ENCODE results near the gene DTNBP1.

DTNBP1 gene

DNA sequence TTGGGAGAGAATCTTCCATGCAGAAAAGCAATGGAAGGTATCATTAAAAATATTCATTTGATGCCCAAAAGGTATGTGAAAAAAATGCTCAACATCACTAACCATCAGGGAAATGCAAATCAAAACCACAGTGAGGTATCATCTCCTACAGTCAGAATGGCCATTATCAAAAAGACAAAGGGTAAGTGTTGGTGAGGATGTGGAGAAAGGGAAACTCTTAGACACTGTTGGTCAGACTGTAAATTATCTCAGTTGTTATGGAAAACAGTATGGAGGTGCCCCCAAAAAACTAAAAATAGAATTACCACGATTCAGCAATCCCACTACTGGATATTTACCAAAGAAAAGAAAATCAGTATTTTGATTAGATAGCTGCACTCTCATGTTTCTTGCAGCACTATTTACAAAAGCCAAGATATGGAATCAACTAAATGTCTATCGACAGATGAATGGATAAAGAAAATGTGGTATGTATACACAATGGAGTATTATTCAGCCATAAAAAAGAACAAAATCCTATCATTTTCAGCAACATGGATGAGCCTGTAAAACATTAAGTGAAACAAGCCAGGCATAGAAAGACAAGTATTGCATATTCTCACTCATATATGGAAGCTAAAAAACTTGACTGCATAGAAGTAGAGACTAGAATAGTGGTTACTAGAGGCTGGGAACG is 84.0 kb downstream of the DTNBP1 start:
- Histone ChIP-seq H3K27ac (ENCODE audit: low read depth in 2 of 2, low read length in 2 of 2) (no peak overlapping the region), H3K27me3 (ENCODE audit: control insufficient read depth in 2 of 2, insufficient read depth in 2 of 2, low read length in 2 of 2) (no peaks in the 10 kb centered on the region), H3K36me3 (ENCODE audit: control insufficient read depth in 2 of 2, insufficient read depth in 2 of 2, low read length in 2 of 2) (no peaks in the 10 kb centered on the region)

DNA sequence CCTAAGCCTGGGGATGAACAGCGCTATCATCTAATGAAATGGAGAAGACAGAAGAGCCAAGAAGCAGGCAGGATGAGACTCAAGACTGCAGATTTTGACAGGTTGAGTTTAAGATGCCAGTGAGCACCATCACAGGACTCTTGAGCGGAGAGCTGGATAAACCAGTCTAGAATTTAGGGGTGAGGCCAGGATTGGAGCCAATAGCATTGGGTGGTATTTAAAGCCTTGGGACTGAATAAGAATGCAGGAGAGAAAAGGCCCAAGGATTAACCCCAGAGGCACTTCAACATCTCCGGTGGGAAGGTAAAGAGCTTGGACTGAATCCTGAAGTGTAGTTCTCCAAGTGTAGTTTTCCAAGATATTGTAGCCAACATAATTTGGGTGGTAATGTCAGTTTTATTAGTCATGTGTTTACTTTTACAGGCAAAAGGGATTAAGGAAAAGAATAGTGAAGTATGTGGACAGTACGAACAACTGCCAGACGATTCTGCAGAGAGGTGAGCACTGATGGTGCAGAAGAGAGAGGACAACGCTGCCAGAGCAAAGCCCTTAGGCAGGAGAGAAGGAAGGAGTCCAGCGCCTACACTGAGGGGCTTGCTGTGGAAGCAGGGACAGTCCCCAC is 85.2 kb downstream of the DTNBP1 start:
- Histone ChIP-seq H3K9ac (ENCODE audit: low read depth in 1 of 2, low read length in 2 of 2) (no peak overlapping the region), H3K4me3 (ENCODE audit: low read length in 2 of 2) (no peak overlapping the region), H3K36me3 (ENCODE audit: control insufficient read depth in 2 of 2, insufficient read depth in 2 of 2, low read length in 2 of 2) (no peaks in the 10 kb centered on the region), H3K27ac (ENCODE audit: low read depth in 2 of 2, low read length in 2 of 2) (no peak overlapping the region), H3K27me3 (ENCODE audit: control insufficient read depth in 2 of 2, insufficient read depth in 2 of 2, low read length in 2 of 2) (no peaks in the 10 kb centered on the region), H3K4me1 (ENCODE audit: control insufficient read depth in 2 of 2, insufficient read depth in 2 of 2, low read length in 2 of 2) (no peaks in the 10 kb centered on the region), H3K9me3 (ENCODE audit: control insufficient read depth in 2 of 2, low read length in 2 of 2) (no peaks in the 10 kb centered on the region)

More for the DNA sequence above, 84.0 kb downstream of the DTNBP1 start:
- Histone ChIP-seq H3K4me1 (ENCODE audit: control insufficient read depth in 2 of 2, insufficient read depth in 2 of 2, low read length in 2 of 2) (no peaks in the 10 kb centered on the region), H3K9me3 (ENCODE audit: control insufficient read depth in 2 of 2, low read length in 2 of 2) (no peaks in the 10 kb centered on the region), H3K9ac (ENCODE audit: low read depth in 1 of 2, low read length in 2 of 2) (no peak overlapping the region), H3K4me3 (ENCODE audit: low read length in 2 of 2) (no peak overlapping the region)

DNA sequence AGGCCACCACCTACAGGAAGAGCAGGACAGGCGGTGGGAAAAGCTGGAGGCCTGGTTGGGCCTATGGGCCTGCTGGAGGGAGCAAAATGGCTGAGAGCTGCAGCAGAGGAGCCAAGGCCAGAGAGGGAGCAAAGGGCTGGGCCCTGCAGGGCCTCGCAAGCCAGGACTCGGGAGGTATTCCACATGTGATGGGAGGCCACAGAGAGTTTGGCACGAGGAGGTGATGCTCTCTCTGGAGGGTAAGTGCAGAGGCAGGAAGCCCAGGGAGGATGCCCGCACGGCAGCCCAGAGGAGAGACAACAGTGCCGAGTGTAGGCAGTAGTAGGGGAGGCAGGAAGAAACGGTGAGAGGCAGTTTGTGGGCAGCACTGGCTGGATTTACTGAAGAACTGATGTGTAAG is 85.7 kb downstream of the DTNBP1 start:
- no peak overlapping the region for H3K9ac ChIP-seq (ENCODE audit: low read depth in 1 of 2, low read length in 2 of 2)
- H3K4me3 ChIP-seq (ENCODE audit: low read length in 2 of 2) = no peak overlapping the region
- H3K4me1 ChIP-seq (ENCODE audit: control insufficient read depth in 2 of 2, insufficient read depth in 2 of 2, low read length in 2 of 2) = no peaks in the 10 kb centered on the region
- H3K27me3 ChIP-seq (ENCODE audit: control insufficient read depth in 2 of 2, insufficient read depth in 2 of 2, low read length in 2 of 2) = no peaks in the 10 kb centered on the region
- H3K36me3 ChIP-seq (ENCODE audit: control insufficient read depth in 2 of 2, insufficient read depth in 2 of 2, low read length in 2 of 2) = no peaks in the 10 kb centered on the region
- no peaks in the 10 kb centered on the region for H3K9me3 ChIP-seq (ENCODE audit: control insufficient read depth in 2 of 2, low read length in 2 of 2)
- no peak overlapping the region for H3K27ac ChIP-seq (ENCODE audit: low read depth in 2 of 2, low read length in 2 of 2)

DNA sequence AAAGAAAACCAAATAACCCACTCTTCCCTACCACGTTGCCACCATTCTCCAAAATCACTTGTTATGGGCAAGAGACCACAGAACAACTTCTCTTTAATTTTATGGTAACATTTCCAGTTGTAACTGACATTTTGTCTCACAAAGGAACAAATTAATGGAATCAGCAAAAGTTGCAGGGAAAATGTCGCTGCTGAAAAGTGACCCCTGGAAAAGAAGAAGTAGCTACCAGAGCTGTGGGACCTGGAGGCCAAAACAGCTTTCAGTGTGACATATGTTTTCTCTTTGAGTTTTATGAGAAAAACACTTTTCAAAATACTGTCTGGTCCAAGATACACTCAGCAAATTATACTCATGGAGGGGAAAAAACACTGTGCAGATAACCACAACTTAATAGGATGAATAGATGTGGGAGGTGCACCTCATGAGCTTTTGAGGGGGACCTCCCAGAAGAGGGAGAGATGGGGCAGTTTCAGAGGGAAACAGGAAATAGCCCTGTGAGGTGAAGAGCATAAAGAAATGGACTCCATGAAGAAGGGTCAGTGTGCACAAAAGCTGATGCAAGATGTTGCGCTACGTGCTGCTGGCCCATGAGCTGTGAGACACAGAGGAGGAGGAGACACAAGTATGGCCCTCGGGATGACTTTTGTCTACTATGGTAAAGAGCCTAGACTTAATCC is 87.3 kb downstream of the DTNBP1 start:
- no peaks in the 10 kb centered on the region for H3K4me1 ChIP-seq (ENCODE audit: control insufficient read depth in 2 of 2, insufficient read depth in 2 of 2, low read length in 2 of 2)
- no peaks in the 10 kb centered on the region for H3K36me3 ChIP-seq (ENCODE audit: control insufficient read depth in 2 of 2, insufficient read depth in 2 of 2, low read length in 2 of 2)
- no peak overlapping the region for H3K27ac ChIP-seq (ENCODE audit: low read depth in 2 of 2, low read length in 2 of 2)
- no peak overlapping the region for H3K4me3 ChIP-seq (ENCODE audit: low read length in 2 of 2)
- H3K9ac ChIP-seq (ENCODE audit: low read depth in 1 of 2, low read length in 2 of 2) = no peak overlapping the region
- H3K27me3 ChIP-seq (ENCODE audit: control insufficient read depth in 2 of 2, insufficient read depth in 2 of 2, low read length in 2 of 2) = no peaks in the 10 kb centered on the region
- no peaks in the 10 kb centered on the region for H3K9me3 ChIP-seq (ENCODE audit: control insufficient read depth in 2 of 2, low read length in 2 of 2)

DNA sequence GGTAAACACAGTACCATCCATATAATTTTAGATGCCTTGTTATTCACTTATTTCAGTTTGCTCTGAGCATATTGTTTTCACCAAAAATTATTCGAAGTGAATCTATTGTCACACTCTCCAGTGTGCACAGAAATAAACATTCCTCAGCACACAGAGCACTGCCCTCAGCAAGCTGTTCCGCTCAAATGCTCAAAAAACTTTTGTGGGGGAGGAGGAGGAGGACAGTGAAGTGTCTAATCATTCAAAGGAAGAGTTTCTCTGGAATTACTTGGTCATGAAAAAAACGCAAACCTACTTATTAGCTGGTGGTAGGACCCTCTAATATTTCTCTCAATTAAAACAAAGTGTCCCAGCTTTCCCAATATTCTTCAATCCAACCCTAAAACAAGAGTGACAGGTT is 88.3 kb downstream of the DTNBP1 start:
- no peak overlapping the region for H3K27ac ChIP-seq (ENCODE audit: low read depth in 2 of 2, low read length in 2 of 2)
- H3K4me1 ChIP-seq (ENCODE audit: control insufficient read depth in 2 of 2, insufficient read depth in 2 of 2, low read length in 2 of 2) = peaks cover 0 to 3% of the 10 kb centered on the region in 2 donors
- no peaks in the 10 kb centered on the region for H3K36me3 ChIP-seq (ENCODE audit: control insufficient read depth in 2 of 2, insufficient read depth in 2 of 2, low read length in 2 of 2)
- H3K9me3 ChIP-seq (ENCODE audit: control insufficient read depth in 2 of 2, low read length in 2 of 2) = no peaks in the 10 kb centered on the region
- no peak overlapping the region for H3K9ac ChIP-seq (ENCODE audit: low read depth in 1 of 2, low read length in 2 of 2)
- H3K4me3 ChIP-seq (ENCODE audit: low read length in 2 of 2) = no peak overlapping the region
- no peaks in the 10 kb centered on the region for H3K27me3 ChIP-seq (ENCODE audit: control insufficient read depth in 2 of 2, insufficient read depth in 2 of 2, low read length in 2 of 2)

DNA sequence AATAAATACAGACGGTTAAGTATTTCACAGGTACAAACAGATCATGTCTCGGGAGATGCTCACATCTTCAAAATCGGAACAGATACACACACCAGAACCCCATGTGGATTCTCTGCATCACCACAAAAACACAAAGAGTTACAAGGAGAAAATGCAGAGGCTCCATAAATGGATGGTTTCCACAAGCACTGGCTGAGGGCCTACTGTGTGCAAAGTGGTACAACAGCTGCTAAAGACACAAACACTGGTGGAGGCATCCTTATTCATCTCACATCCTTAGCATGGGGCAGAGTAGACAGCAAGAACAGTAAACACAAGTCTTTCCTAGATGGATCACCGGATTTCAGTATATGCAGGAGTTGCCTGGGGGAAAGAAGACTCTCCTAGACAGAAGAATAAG is 88.8 kb downstream of the DTNBP1 start:
- Histone ChIP-seq H3K27ac (ENCODE audit: low read depth in 2 of 2, low read length in 2 of 2) (no peak overlapping the region), H3K36me3 (ENCODE audit: control insufficient read depth in 2 of 2, insufficient read depth in 2 of 2, low read length in 2 of 2) (no peaks in the 10 kb centered on the region), H3K4me1 (ENCODE audit: control insufficient read depth in 2 of 2, insufficient read depth in 2 of 2, low read length in 2 of 2) (peaks cover 0 to 3% of the 10 kb centered on the region in 2 donors), H3K9ac (ENCODE audit: low read depth in 1 of 2, low read length in 2 of 2) (no peak overlapping the region), H3K27me3 (ENCODE audit: control insufficient read depth in 2 of 2, insufficient read depth in 2 of 2, low read length in 2 of 2) (no peaks in the 10 kb centered on the region), H3K4me3 (ENCODE audit: low read length in 2 of 2) (no peak overlapping the region), H3K9me3 (ENCODE audit: control insufficient read depth in 2 of 2, low read length in 2 of 2) (no peaks in the 10 kb centered on the region)

DNA sequence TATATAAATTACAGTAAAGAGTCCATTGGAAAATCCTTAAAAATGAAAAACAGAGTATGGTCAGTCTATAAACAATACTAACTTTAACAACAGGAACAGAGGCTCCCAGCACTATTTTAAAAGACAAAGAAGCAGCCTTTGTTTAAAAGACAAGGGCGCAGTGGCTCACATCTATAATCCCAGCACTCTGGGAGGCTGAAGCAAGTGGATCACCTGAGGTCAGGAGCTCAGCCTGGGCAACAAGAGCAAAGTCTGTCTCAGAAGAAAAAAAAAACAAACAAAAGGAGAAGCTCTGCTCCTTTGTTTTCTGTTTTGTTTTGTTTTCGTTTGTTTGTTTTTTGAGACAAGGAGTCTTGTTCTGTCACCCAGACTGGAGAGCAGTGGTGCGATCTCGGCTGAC is 89.4 kb downstream of the DTNBP1 start:
- no peaks in the 10 kb centered on the region for H3K9me3 ChIP-seq (ENCODE audit: control insufficient read depth in 2 of 2, low read length in 2 of 2)
- peaks cover 0 to 3% of the 10 kb centered on the region in 2 donors for H3K4me1 ChIP-seq (ENCODE audit: control insufficient read depth in 2 of 2, insufficient read depth in 2 of 2, low read length in 2 of 2)
- H3K27ac ChIP-seq (ENCODE audit: low read depth in 2 of 2, low read length in 2 of 2) = no peak overlapping the region
- no peaks in the 10 kb centered on the region for H3K27me3 ChIP-seq (ENCODE audit: control insufficient read depth in 2 of 2, insufficient read depth in 2 of 2, low read length in 2 of 2)
- H3K4me3 ChIP-seq (ENCODE audit: low read length in 2 of 2) = no peak overlapping the region
- H3K9ac ChIP-seq (ENCODE audit: low read depth in 1 of 2, low read length in 2 of 2) = no peak overlapping the region
- no peaks in the 10 kb centered on the region for H3K36me3 ChIP-seq (ENCODE audit: control insufficient read depth in 2 of 2, insufficient read depth in 2 of 2, low read length in 2 of 2)

DNA sequence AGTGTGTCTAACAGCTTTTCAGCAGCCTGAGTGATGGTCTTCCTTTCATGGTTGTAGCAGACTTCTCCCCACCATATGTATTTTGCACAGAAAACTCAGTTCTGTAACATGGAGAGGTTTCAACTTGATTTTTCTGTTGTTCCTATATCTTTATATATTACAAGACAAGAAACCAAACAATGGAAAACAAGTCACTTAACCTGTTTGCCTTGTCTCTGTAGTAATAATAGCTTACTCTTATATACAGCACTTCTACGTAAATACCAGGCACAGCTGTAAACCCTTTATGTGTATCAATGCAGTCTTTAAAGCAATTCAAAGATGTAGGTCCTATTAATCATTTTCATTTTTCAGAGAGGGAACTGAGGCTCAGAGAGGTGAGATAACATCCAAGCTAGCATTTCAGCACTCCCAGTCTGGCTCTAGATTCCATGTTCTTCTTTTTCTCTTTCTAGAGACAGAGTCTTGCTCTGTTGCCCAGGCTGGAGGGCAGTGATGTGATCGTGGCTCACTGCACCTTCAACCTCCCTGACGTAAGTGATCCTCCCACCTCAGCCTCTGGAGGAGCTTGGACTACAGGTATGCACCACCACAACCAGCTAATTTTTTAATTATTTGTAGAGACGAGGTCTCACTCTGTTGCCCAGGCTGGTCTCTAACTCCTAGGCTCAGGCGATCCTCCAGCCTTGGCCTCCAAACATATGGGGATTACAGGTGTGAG is 90.4 kb downstream of the DTNBP1 start:
- H3K36me3 ChIP-seq (ENCODE audit: control insufficient read depth in 2 of 2, insufficient read depth in 2 of 2, low read length in 2 of 2) = no peaks in the 10 kb centered on the region
- no peak overlapping the region for H3K4me3 ChIP-seq (ENCODE audit: low read length in 2 of 2)
- H3K27me3 ChIP-seq (ENCODE audit: control insufficient read depth in 2 of 2, insufficient read depth in 2 of 2, low read length in 2 of 2) = no peaks in the 10 kb centered on the region

DNA sequence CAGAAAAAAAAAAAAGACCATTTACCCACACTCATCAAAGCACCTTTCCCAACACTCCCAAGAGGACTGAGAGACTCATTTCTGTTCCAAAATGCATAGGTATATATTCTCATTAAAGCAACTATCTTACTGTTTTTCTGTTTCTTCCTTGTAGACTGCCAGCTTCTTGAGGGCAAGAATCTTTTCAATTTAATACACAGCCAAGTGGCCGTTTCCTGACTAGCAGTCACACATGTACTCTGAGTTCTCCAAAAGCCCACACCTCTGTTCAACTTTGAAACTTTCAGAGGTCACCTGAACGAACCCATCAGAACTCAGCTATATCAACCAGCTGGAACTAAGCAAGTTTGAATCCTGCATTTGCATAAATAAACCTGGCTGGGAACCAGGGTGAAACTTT is 92.7 kb downstream of the DTNBP1 start:
- Histone ChIP-seq H3K27me3 (ENCODE audit: control insufficient read depth in 2 of 2, insufficient read depth in 2 of 2, low read length in 2 of 2) (no peaks in the 10 kb centered on the region), H3K9me3 (ENCODE audit: control insufficient read depth in 2 of 2, low read length in 2 of 2) (no peaks in the 10 kb centered on the region), H3K4me3 (ENCODE audit: low read length in 2 of 2) (no peak overlapping the region)

More for the DNA sequence above, 90.4 kb downstream of the DTNBP1 start:
- peaks cover 0 to 3% of the 10 kb centered on the region in 2 donors for H3K4me1 ChIP-seq (ENCODE audit: control insufficient read depth in 2 of 2, insufficient read depth in 2 of 2, low read length in 2 of 2)
- no peaks in the 10 kb centered on the region for H3K9me3 ChIP-seq (ENCODE audit: control insufficient read depth in 2 of 2, low read length in 2 of 2)
- H3K27ac ChIP-seq (ENCODE audit: low read depth in 2 of 2, low read length in 2 of 2) = no peak overlapping the region
- no peak overlapping the region for H3K9ac ChIP-seq (ENCODE audit: low read depth in 1 of 2, low read length in 2 of 2)

More for the DNA sequence above, 92.7 kb downstream of the DTNBP1 start:
- Histone ChIP-seq H3K9ac (ENCODE audit: low read depth in 1 of 2, low read length in 2 of 2) (no peak overlapping the region), H3K36me3 (ENCODE audit: control insufficient read depth in 2 of 2, insufficient read depth in 2 of 2, low read length in 2 of 2) (no peaks in the 10 kb centered on the region), H3K4me1 (ENCODE audit: control insufficient read depth in 2 of 2, insufficient read depth in 2 of 2, low read length in 2 of 2) (peaks cover 0 to 3% of the 10 kb centered on the region in 2 donors), H3K27ac (ENCODE audit: low read depth in 2 of 2, low read length in 2 of 2) (no peak overlapping the region)

Measured in mucosa of rectum (tissue), 2 donors.